ENCODE measurements around the gene SLN. TPM values are rescaled to one million over a fixed set of nuclear protein-coding genes. Genes with fewer than 3 reads are reported as not detected.

Gene SLN
- total and polyA plus RNA-seq, 2 donors (not counting 1 experiment from before 2014, with no cell fraction given), result not detected

DNA sequence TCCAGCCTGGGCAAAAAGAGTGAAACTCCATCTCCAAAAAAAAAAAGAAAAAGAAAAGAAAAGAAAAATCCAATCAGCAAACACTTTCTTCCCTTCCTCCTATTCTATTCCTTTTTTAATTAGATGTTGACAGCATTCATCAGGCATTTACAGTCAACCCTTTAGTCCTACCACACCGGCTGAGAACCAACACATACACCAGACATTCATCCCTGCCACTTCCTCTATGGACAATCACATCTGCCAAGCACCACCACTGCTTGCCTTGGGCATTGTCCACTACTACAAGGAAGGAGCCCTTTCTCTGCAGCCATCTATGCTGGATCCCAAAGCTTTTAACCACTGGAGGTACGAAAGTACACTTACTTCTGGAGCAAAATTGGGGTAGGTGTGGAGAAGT, 9.4 kb upstream of the SLN start:
- no peak overlapping the region for H3K27ac ChIP-seq (ENCODE audit: insufficient read depth, low read length)
- H3K9ac ChIP-seq (ENCODE audit: insufficient read depth, low read length), result no peak overlapping the region
- H4K20me1 ChIP-seq (ENCODE audit: control insufficient read depth, extremely low read depth, insufficient read depth, low read length), result no peaks in the 10 kb centered on the region
- no peaks in the 10 kb centered on the region for H3K9me3 ChIP-seq (ENCODE audit: control insufficient read depth, insufficient read depth, low read depth, low read length)
- no peak for TF ChIP-seq EZH2 (IDR thresholded peaks at IDR 0.05; ENCODE audit: low read length, missing control alignments)
- TF ChIP-seq, protein P1, sequence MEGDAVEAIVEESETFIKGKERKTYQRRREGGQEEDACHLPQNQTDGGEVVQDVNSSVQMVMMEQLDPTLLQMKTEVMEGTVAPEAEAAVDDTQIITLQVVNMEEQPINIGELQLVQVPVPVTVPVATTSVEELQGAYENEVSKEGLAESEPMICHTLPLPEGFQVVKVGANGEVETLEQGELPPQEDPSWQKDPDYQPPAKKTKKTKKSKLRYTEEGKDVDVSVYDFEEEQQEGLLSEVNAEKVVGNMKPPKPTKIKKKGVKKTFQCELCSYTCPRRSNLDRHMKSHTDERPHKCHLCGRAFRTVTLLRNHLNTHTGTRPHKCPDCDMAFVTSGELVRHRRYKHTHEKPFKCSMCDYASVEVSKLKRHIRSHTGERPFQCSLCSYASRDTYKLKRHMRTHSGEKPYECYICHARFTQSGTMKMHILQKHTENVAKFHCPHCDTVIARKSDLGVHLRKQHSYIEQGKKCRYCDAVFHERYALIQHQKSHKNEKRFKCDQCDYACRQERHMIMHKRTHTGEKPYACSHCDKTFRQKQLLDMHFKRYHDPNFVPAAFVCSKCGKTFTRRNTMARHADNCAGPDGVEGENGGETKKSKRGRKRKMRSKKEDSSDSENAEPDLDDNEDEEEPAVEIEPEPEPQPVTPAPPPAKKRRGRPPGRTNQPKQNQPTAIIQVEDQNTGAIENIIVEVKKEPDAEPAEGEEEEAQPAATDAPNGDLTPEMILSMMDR (conservative IDR thresholded peaks at IDR 0.05 in 1 of 2, IDR thresholded peaks at IDR 0.05 in 1 of 2; ENCODE audit: low read depth in 1 of 2, low read length in 2 of 2), result no peak
- no peak overlapping the region for H3K4me3 ChIP-seq (replicated peaks in 1 of 4; ENCODE audit: control extremely low read depth in 1 of 4, insufficient read depth in 1 of 4, low read depth in 3 of 4, low read length in 4 of 4)
- no peak overlapping the region for H2AFZ ChIP-seq (ENCODE audit: low read length)
- no peaks in the 10 kb centered on the region for H3K27me3 ChIP-seq (ENCODE audit: control insufficient read depth, insufficient read depth, low read length)
- no peaks in the 10 kb centered on the region for H3K36me3 ChIP-seq (ENCODE audit: control insufficient read depth, insufficient read depth, low read length)
- DNase-seq (ENCODE audit: low read depth in 2 of 2), result no peak
- H3K4me2 ChIP-seq (ENCODE audit: extremely low read depth, insufficient read depth, low read length), result no peak overlapping the region
- H3K4me1 ChIP-seq (ENCODE audit: control insufficient read depth, extremely low read depth, insufficient read depth, low read length), result no peaks in the 10 kb centered on the region
- H3K79me2 ChIP-seq (ENCODE audit: control insufficient read depth, insufficient read depth, low read length), result no peaks in the 10 kb centered on the region

DNA sequence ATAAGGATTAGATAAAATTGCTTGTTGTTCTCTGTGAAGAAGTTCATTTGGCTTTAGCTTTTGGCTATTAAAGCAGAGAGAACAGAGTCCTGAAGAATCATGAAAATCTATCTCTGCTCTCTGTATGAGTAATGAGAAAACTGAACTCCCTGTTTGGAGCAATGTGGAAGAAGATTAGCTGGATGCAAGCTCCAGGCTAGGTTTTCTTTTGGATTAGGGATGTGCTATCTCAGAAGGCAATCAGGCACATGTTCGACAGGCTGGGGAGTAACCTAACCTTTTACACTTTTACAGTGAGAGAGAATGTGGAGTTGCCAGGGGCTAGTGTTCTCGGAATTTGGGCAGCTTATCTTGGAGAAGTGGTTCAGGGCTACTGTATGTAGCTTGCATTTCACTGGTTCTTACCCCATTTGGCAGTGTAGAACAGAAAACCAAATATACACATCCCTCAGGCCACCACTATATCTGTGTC, 8.5 kb upstream of the SLN start:
- no peak overlapping the region for H3K27ac ChIP-seq (ENCODE audit: insufficient read depth, low read length)
- no peaks in the 10 kb centered on the region for H3K79me2 ChIP-seq (ENCODE audit: control insufficient read depth, insufficient read depth, low read length)
- no peak overlapping the region for H3K4me2 ChIP-seq (ENCODE audit: extremely low read depth, insufficient read depth, low read length)

DNA sequence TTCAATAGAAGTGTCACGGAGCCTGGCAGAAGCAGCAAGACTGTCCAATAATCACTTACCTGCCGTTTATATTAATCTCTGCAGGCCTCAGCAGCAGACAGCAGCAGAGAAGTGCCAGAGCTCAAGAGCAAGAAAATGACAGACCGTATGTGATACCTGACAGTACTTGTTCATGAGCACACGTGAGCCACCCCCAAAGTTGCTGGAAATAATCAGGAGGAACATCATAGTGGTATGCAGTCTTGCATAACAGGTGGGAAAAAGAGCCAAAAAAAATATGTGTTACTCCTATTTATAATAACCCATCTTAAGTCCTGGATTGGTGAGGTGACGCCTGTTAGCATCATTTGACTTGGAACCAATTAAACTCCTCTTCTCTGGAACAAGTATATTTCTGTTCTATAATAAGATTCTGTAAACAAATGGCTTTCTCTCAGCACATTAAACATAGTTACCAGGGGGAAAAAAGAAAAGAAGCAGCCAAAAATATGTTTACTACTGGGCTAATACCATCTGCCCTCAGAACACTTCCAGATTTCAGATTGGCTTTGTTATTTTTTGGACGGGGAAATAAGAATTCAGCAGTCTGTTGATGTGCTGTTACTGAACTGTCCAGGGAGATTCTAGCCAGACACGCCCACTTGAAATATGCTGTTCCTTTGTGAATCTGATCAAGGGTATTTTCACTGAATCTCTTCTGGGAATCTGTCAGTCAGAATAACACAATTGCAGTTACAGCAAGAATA, 7.9 kb upstream of the SLN start:
- H3K79me2 ChIP-seq (ENCODE audit: control insufficient read depth, insufficient read depth, low read length), result no peaks in the 10 kb centered on the region
- H3K36me3 ChIP-seq (ENCODE audit: control insufficient read depth, insufficient read depth, low read length), result no peaks in the 10 kb centered on the region
- no peak overlapping the region for H3K27ac ChIP-seq (ENCODE audit: insufficient read depth, low read length)
- H3K4me3 ChIP-seq (replicated peaks in 1 of 4; ENCODE audit: control extremely low read depth in 1 of 4, insufficient read depth in 1 of 4, low read depth in 3 of 4, low read length in 4 of 4), result no peak overlapping the region
- H3K4me2 ChIP-seq (ENCODE audit: extremely low read depth, insufficient read depth, low read length), result no peak overlapping the region
- TF ChIP-seq EZH2 (IDR thresholded peaks at IDR 0.05; ENCODE audit: low read length, missing control alignments), result no peak
- TF ChIP-seq, protein P1 (conservative IDR thresholded peaks at IDR 0.05 in 1 of 2, IDR thresholded peaks at IDR 0.05 in 1 of 2; ENCODE audit: low read depth in 1 of 2, low read length in 2 of 2), result no peak
- no peaks in the 10 kb centered on the region for H4K20me1 ChIP-seq (ENCODE audit: control insufficient read depth, extremely low read depth, insufficient read depth, low read length)
- no peaks in the 10 kb centered on the region for H3K4me1 ChIP-seq (ENCODE audit: control insufficient read depth, extremely low read depth, insufficient read depth, low read length)
- no peaks in the 10 kb centered on the region for H3K9me3 ChIP-seq (ENCODE audit: control insufficient read depth, insufficient read depth, low read depth, low read length)
- no peaks in the 10 kb centered on the region for H3K27me3 ChIP-seq (ENCODE audit: control insufficient read depth, insufficient read depth, low read length)
- H3K9ac ChIP-seq (ENCODE audit: insufficient read depth, low read length), result no peak overlapping the region
- DNase-seq (ENCODE audit: low read depth in 2 of 2), result peak in 1 of 2 donors; percentile 37
- no peak overlapping the region for H2AFZ ChIP-seq (ENCODE audit: low read length)

More for the DNA sequence above, 8.5 kb upstream of the SLN start:
- Histone ChIP-seq H3K36me3 (ENCODE audit: control insufficient read depth, insufficient read depth, low read length) (no peaks in the 10 kb centered on the region), H3K4me1 (ENCODE audit: control insufficient read depth, extremely low read depth, insufficient read depth, low read length) (no peaks in the 10 kb centered on the region), H2AFZ (ENCODE audit: low read length) (no peak overlapping the region), H3K9me3 (ENCODE audit: control insufficient read depth, insufficient read depth, low read depth, low read length) (no peaks in the 10 kb centered on the region), H3K9ac (ENCODE audit: insufficient read depth, low read length) (no peak overlapping the region), H4K20me1 (ENCODE audit: control insufficient read depth, extremely low read depth, insufficient read depth, low read length) (no peaks in the 10 kb centered on the region), H3K4me3 (replicated peaks in 1 of 4; ENCODE audit: control extremely low read depth in 1 of 4, insufficient read depth in 1 of 4, low read depth in 3 of 4, low read length in 4 of 4) (no peak overlapping the region), H3K27me3 (ENCODE audit: control insufficient read depth, insufficient read depth, low read length) (no peaks in the 10 kb centered on the region)
- TF ChIP-seq, protein P1 (conservative IDR thresholded peaks at IDR 0.05 in 1 of 2, IDR thresholded peaks at IDR 0.05 in 1 of 2; ENCODE audit: low read depth in 1 of 2, low read length in 2 of 2), result no peak
- no peak for TF ChIP-seq EZH2 (IDR thresholded peaks at IDR 0.05; ENCODE audit: low read length, missing control alignments)
- no peak for DNase-seq (ENCODE audit: low read depth in 2 of 2)
